ENCODE results near the gene NAT8L. TPM values are rescaled to one million over a fixed set of nuclear protein-coding genes. Genes with fewer than 3 reads are reported as not detected.

The NAT8L gene
- total RNA-seq, 2 donors from 2014 or later, result 0.41 to 36.4 TPM

DNA sequence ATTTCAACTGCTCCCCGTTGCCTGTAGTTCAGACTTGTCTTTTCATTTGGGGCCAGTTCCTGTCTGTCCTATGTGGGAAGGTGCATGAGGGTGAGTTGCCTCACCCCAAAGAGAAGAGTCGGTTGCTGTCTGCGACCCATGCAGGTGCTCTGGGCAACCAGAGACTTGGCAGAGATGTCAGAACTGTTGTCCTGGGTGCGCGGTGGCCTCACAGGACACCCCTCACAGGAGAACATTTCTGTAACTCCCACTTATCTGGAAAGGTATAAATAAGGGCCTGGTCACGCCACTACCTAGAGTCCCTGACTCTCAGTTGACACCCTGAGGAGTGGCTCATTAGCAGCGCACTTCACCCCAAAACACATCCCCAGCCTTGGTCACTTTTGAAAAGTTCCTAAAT, 9.7 kb upstream of the NAT8L start:
- intact Hi-C loops (cut with DNase I), result no loop called here
- DNase-seq (ENCODE audit: low spot score), result no peak
- Histone ChIP-seq H3K4me1 (replicated peaks) (no peaks in the 10 kb centered on the region), H3K27ac (no peak overlapping the region), H3K36me3 (no peaks in the 10 kb centered on the region), H3K4me3 (no peak overlapping the region), H3K9me3 (no peaks in the 10 kb centered on the region), H3K27me3 (replicated peaks; ENCODE audit: insufficient read depth) (peaks cover 13% of the 10 kb centered on the region)
- TF ChIP-seq, protein P1, sequence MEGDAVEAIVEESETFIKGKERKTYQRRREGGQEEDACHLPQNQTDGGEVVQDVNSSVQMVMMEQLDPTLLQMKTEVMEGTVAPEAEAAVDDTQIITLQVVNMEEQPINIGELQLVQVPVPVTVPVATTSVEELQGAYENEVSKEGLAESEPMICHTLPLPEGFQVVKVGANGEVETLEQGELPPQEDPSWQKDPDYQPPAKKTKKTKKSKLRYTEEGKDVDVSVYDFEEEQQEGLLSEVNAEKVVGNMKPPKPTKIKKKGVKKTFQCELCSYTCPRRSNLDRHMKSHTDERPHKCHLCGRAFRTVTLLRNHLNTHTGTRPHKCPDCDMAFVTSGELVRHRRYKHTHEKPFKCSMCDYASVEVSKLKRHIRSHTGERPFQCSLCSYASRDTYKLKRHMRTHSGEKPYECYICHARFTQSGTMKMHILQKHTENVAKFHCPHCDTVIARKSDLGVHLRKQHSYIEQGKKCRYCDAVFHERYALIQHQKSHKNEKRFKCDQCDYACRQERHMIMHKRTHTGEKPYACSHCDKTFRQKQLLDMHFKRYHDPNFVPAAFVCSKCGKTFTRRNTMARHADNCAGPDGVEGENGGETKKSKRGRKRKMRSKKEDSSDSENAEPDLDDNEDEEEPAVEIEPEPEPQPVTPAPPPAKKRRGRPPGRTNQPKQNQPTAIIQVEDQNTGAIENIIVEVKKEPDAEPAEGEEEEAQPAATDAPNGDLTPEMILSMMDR (IDR thresholded peaks at IDR 0.05), result no peak
- TF ChIP-seq POLR2AphosphoS5 (IDR thresholded peaks at IDR 0.05), result no peak
- no peak for TF ChIP-seq POLR2A (IDR thresholded peaks at IDR 0.05)
- WGBS, result 94% methylated on average over 7 of the region's 7 CpGs

DNA sequence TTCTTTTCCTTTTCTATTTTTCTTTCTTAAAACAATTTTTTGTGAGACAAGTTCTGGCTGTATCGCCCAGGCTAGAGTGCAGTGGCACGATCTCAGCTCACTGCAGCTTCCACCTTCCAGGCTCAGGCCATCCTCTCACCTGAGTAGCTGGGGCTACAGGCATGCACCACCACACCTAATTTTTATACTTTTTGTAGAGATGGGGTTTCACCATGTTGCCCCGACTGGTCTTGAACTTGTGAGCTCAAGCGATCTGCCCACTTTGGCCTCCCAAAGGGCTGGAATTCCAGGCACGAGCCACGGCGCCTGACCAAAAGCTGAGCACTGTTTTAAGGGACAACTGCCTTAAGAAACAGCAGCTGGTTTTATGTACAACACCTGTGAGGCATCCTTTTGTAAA, 9.3 kb upstream of the NAT8L start:
- intact Hi-C loops (cut with DNase I), result no loop called here
- Histone ChIP-seq H3K36me3 (no peaks in the 10 kb centered on the region), H3K27me3 (replicated peaks; ENCODE audit: insufficient read depth) (peaks cover 13% of the 10 kb centered on the region), H3K4me1 (replicated peaks) (no peaks in the 10 kb centered on the region), H3K27ac (no peak overlapping the region), H3K9me3 (no peaks in the 10 kb centered on the region), H3K4me3 (no peak overlapping the region)
- no peak for DNase-seq (ENCODE audit: low spot score)
- TF ChIP-seq POLR2AphosphoS5 (IDR thresholded peaks at IDR 0.05) (no peak), POLR2A (IDR thresholded peaks at IDR 0.05) (no peak)
- TF ChIP-seq, protein P1 (IDR thresholded peaks at IDR 0.05), result no peak
- 72% methylated on average over 7 of the region's 7 CpGs for WGBS

DNA sequence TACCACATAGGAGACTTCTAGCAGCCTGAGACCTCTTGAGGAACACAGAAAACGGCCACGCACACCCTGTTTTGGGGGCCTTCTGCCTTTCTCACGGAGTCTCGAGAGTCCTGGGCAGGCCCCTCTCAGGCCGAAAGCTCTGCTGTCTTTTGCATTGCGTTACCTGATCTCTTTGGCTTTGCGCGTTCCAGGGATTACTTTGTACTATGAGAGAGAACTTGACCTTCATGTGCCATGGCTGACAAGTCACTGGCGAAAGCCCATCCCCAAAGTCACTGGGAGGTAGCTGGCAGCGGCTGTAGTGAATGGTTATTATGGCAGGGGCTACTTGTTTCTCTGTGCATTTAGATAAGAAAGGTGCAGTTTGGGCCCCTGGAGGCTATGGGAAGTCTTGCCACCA, 8.0 kb upstream of the NAT8L start:
- intact Hi-C loops (cut with DNase I), result no loop called here
- H3K4me1 ChIP-seq (replicated peaks), result no peaks in the 10 kb centered on the region
- no peaks in the 10 kb centered on the region for H3K9me3 ChIP-seq
- H3K27me3 ChIP-seq (replicated peaks; ENCODE audit: insufficient read depth), result peaks cover 13% of the 10 kb centered on the region
- 63% methylated on average over 10 of the region's 10 CpGs for WGBS
- DNase-seq (ENCODE audit: low spot score), result no peak
- H3K36me3 ChIP-seq, result no peaks in the 10 kb centered on the region
- H3K27ac ChIP-seq, result no peak overlapping the region
- no peak for TF ChIP-seq POLR2A (IDR thresholded peaks at IDR 0.05)
- H3K4me3 ChIP-seq, result no peak overlapping the region

DNA sequence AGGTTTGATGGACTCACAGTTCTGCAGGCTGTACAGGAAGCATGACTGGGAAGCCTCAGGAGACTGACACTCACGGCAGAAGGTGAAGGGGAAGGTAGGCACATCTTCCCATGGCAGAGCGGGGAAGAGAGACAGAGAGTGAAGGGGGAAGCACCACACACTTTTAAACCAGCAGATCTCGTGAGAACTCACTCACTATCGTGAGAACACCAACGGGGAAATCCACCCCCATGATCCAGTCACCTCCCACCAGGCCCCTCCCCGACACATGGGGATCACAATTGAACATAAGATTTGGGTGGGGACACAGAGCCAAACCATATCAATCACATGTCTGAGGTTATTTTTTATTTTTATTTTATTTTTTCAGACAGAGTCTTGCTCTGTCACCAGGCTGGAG, 4.9 kb upstream of the NAT8L start:
- TF ChIP-seq, protein P1 (IDR thresholded peaks at IDR 0.05), result no peak
- TF ChIP-seq POLR2A (IDR thresholded peaks at IDR 0.05), result no peak
- no peak for TF ChIP-seq POLR2AphosphoS5 (IDR thresholded peaks at IDR 0.05)
- Histone ChIP-seq H3K4me1 (replicated peaks) (no peaks in the 10 kb centered on the region), H3K9me3 (no peaks in the 10 kb centered on the region), H3K27me3 (replicated peaks; ENCODE audit: insufficient read depth) (peaks cover 8% of the 10 kb centered on the region), H3K27ac (no peak overlapping the region), H3K4me3 (no peak overlapping the region), H3K36me3 (no peaks in the 10 kb centered on the region)
- DNase-seq (ENCODE audit: low spot score), result no peak
- WGBS, result 63% methylated on average over 6 of the region's 6 CpGs
- intact Hi-C loops (cut with DNase I), result no loop called here

DNA sequence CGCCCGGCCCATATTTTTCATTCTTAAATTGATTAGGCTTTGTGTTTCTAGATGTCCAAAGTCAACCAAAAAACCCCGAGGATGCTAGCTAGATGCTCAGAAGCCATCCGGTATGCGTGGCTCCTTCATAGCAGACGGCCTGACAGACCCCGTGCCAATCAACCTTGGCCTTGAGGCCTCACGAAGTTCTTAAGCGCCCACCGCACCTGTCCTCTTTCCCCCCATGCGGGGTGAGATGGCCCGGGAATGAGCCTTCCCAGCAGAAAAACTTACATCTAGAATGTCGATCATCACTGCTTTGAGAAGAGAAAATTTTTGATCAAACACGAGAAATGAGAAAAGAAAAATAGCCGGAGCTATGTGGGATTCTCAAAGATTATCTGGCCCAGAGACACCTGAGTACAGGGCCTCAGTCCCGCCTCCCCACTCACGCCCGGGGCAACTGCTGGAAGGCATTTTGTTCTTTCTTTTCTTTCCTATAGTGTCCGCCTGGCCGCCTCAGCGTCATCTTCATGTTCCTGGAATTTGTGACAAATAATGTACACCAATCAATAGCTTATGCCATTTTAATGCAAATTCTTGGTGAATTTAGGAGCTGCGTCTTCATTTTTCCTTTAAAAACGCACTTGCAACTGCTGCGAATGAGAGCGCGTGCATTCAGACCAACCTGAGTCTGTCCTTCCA, 1.6 kb upstream of the NAT8L start:
- Histone ChIP-seq H3K9me3 (no peaks in the 10 kb centered on the region), H3K27ac (no peak overlapping the region), H3K36me3 (no peaks in the 10 kb centered on the region), H3K4me3 (no peak overlapping the region), H3K27me3 (replicated peaks; ENCODE audit: insufficient read depth) (peaks cover 12% of the 10 kb centered on the region), H3K4me1 (replicated peaks) (no peaks in the 10 kb centered on the region)
- TF ChIP-seq, protein P1 (IDR thresholded peaks at IDR 0.05), result no peak
- TF ChIP-seq POLR2A (IDR thresholded peaks at IDR 0.05), result no peak
- no peak for TF ChIP-seq POLR2AphosphoS5 (IDR thresholded peaks at IDR 0.05)
- intact Hi-C loops (cut with DNase I), result no loop called here
- 71% methylated on average over 26 of the region's 26 CpGs for WGBS
- DNase-seq (ENCODE audit: low spot score), result no peak
